ENCODE measurements around the gene BACH2.

- TF ChIP-seq USF2 (IDR thresholded peaks at IDR 0.05) (no peak), KDM5A (IDR thresholded peaks at IDR 0.05) (no peak), JUN (IDR thresholded peaks at IDR 0.05) (no peak), MAX (IDR thresholded peaks at IDR 0.05) (no peak), FOSL2 (IDR thresholded peaks at IDR 0.05) (no peak), FOSL2 (CRISPR knock-in tag; IDR thresholded peaks at IDR 0.05) (peak; percentile 20; the same call in 1 of the 2 replicates)
Measured at GRCh38 chr6:90088009-90088408, 208.6 kb downstream of the BACH2 start.
